Endothelial cell of umbilical vein (primary cell): ENCODE results near the gene PIK3C2G.

Source experiments
- CTCF ChIP-seq, 2 donors: IDR thresholded peaks; 1 replicate in 1 of 2; 2 replicates in 1 of 2; pipeline ENCODE4 v1.5.1; 2011; ENCODE audit warnings: low read length in 2 of 2, mild to moderate bottlenecking in 2 of 2, moderate library complexity in 2 of 2, control low read depth in 1 of 2, inconsistent platforms in 1 of 2, low read depth in 1 of 2; ENCODE audit not compliant: insufficient read depth in 1 of 2; ENCODE audit errors: extremely low read depth in 1 of 2
- EZH2 ChIP-seq: IDR thresholded peaks from 2 replicates; pipeline ENCODE4 v1.6.1; 2012; ENCODE audit warnings: borderline replicate concordance, low read depth, mild to moderate bottlenecking, moderate library complexity, low read length, inconsistent platforms; ENCODE audit not compliant: severe bottlenecking
- FOS ChIP-seq: IDR thresholded peaks from 2 replicates; pipeline ENCODE4 v1.6.1; 2011; ENCODE audit warnings: mild to moderate bottlenecking, low read length, moderate library complexity, borderline replicate concordance; ENCODE audit not compliant: insufficient read depth
- MAX ChIP-seq: IDR thresholded peaks from 2 replicates; pipeline ENCODE4 v1.6.1; 2011; ENCODE audit not compliant: insufficient read depth, insufficient read length
- POLR2A ChIP-seq: IDR thresholded peaks from 2 replicates; pipeline ENCODE4 v1.6.1; 2012; ENCODE audit warnings: low read depth, mild to moderate bottlenecking, control low read depth, low read length
- POLR2AphosphoS5 ChIP-seq: IDR thresholded peaks from 2 replicates; pipeline ENCODE4 v1.6.1; 2012; ENCODE audit warnings: low read depth, mild to moderate bottlenecking, control low read depth, low read length, moderate library complexity; ENCODE audit not compliant: insufficient read depth

GRCh38 chr12:18283831-18284230 lies 22.5 kb downstream of the PIK3C2G start:
- TF ChIP-seq CTCF (IDR thresholded peaks at IDR 0.05; ENCODE audit: extremely low read depth in 1 of 2, insufficient read depth in 1 of 2, low read depth in 1 of 2, low read length in 2 of 2) (no peak), POLR2A (no peak), EZH2 (no peak), POLR2AphosphoS5 (no peak), MAX (no peak), FOS (no peak)
